Transverse colon (tissue), 4 donors: ENCODE data around the gene TM2D1. TPM values are rescaled to one million over a fixed set of nuclear protein-coding genes. Genes with fewer than 3 reads are reported as not detected.

Experiments used
- DNase-seq: peaks from one replicate; pipeline ENCODE4 v3.0.0-alpha.2; 2019
- H3K27ac ChIP-seq, 4 donors: fragments of 200-600 bp; sonication (generic); 2 replicates each; pipeline ENCODE4 v1.5.1; 2016 to 2018; ENCODE audit warnings: inconsistent platforms in 4 of 4
- H3K27me3 ChIP-seq: fragments of 200-600 bp; sonication (generic); 2 replicates; pipeline ENCODE4 v1.5.1; 2017; ENCODE audit warnings: inconsistent platforms
- H3K36me3 ChIP-seq, 4 donors: fragments of 200-600 bp; sonication (generic); 2 replicates each; pipeline ENCODE4 v1.5.1; 2017 to 2019; ENCODE audit warnings: inconsistent platforms in 4 of 4
- H3K4me1 ChIP-seq, 4 donors: fragments of 200-600 bp; sonication (generic); 2 replicates each; pipeline ENCODE4 v1.5.1; 2017 to 2020; ENCODE audit warnings: inconsistent platforms in 4 of 4
- H3K4me3 ChIP-seq, 4 donors: fragments of 200-600 bp; sonication (generic); 1 replicate in 1 of 4; 2 replicates in 3 of 4; pipeline versions ENCODE4 v1.5.1 to v1.6.1; 2017 to 2019; ENCODE audit warnings: inconsistent platforms in 4 of 4
- H3K9me3 ChIP-seq, 2 donors: fragments of 200-600 bp; sonication (generic); 2 replicates each; pipeline ENCODE4 v1.5.1; 2017 to 2019; ENCODE audit warnings: inconsistent platforms in 2 of 2
- CTCF ChIP-seq, 5 experiments: fragments of 200-600 bp in 3 of 5; fragments of 450-650 bp in 2 of 5; sonication (generic) in 3 of 5; IDR thresholded peaks; 1 replicate in 2 of 5; 2 replicates in 3 of 5; pipeline ENCODE4 v1.5.1; 2016 to 2017; ENCODE audit warnings: antibody characterized with exemption in 5 of 5, inconsistent platforms in 3 of 5, mild to moderate bottlenecking in 2 of 5, moderate library complexity in 1 of 5
- EP300 ChIP-seq: sonication (generic); formaldehyde crosslinking; IDR thresholded peaks from one replicate; pipeline ENCODE4 v1.6.1; 2017; ENCODE audit warnings: antibody characterized with exemption, low read depth
- POLR2A ChIP-seq: fragments of 450-650 bp; IDR thresholded peaks from one replicate; pipeline ENCODE4 v1.6.1; 2016; ENCODE audit warnings: antibody characterized with exemption, mild to moderate bottlenecking, moderate library complexity
- POLR2AphosphoS5 ChIP-seq, 3 donors: sonication (generic); formaldehyde crosslinking; IDR thresholded peaks; one replicate each; pipeline ENCODE4 v1.6.1; 2016; ENCODE audit warnings: antibody characterized with exemption in 3 of 3
- WGBS, 2 donors: methylation state at CpG; one replicate each; pipeline ENCODE4 v1.1.5; 2018; ENCODE audit warnings: low coverage in 1 of 2; 5-methylcytosine and 5-hydroxymethylcytosine counted together
- in situ Hi-C, 4 donors: fragments of 200-750 bp; cut with MboI; loops; one replicate each; pipeline versions ENCODE4 v1.15.0 to v1.15.1; 2017; ENCODE audit warnings: low sequenced_read_pairs in 3 of 4, low pct_ligation_motif_present in 1 of 4, low pct_unique_long_range_greater_than_20kb in 1 of 4
- intact Hi-C: fragments of 100-400 bp; cut with DNase I; formaldehyde crosslinking; loops from one replicate; pipeline ENCODE4 v1.15.1; 2023; ENCODE audit warnings: low total_unique reads
- total RNA-seq, 4 donors: library from RNA; depleted of rRNA; stranded (reverse); fragments of >200 nt; gene quantifications; one replicate each; pipeline ENCODE4 v1.1.0, GENCODE V29; 2016

TM2D1 gene
- total RNA-seq, 4 donors from 2014 or later: 4.6 to 92.0 (median 62.6) TPM

- TF ChIP-seq CTCF (IDR thresholded peaks at IDR 0.05): no peak
- no peak for TF ChIP-seq POLR2AphosphoS5 (IDR thresholded peaks at IDR 0.05)
- no peak for TF ChIP-seq EP300
- no peak for TF ChIP-seq POLR2A
- intact Hi-C loops (no loop called here), in situ Hi-C loops (no loop called here)
- H3K9me3 ChIP-seq: no peaks in the 10 kb centered on the region
- no peak for DNase-seq
- H3K36me3 ChIP-seq: no peaks in the 10 kb centered on the region
- no peaks in the 10 kb centered on the region for H3K27me3 ChIP-seq
- 69 to 88% methylated on average over 2 to 3 of the region's 3 CpGs for WGBS, 2 donors
- H3K4me3 ChIP-seq: no peak overlapping the region
- H3K27ac ChIP-seq: no peak overlapping the region
- no peaks in the 10 kb centered on the region for H3K4me1 ChIP-seq
Measured at GRCh38 chr1:61655453-61655852, 69.5 kb downstream of the TM2D1 start.

GRCh38 chr1:61654067-61654466 is 70.9 kb downstream of the TM2D1 start:
- 95% methylated on average over 20 of the region's 30 CpGs; no CpG with 5 or more reads in 1 of the 2 donors for WGBS, 2 donors
- no peak for DNase-seq
- in situ Hi-C loops: no loop called here
- Histone ChIP-seq H3K4me3 (no peak overlapping the region), H3K9me3 (no peaks in the 10 kb centered on the region), H3K36me3 (no peaks in the 10 kb centered on the region), H3K4me1 (no peaks in the 10 kb centered on the region), H3K27me3 (no peaks in the 10 kb centered on the region), H3K27ac (no peak overlapping the region)
- no peak for TF ChIP-seq EP300
- no peak for TF ChIP-seq POLR2A
- no peak for TF ChIP-seq POLR2AphosphoS5 (IDR thresholded peaks at IDR 0.05)
- TF ChIP-seq CTCF (IDR thresholded peaks at IDR 0.05): no peak
- intact Hi-C loops: no loop called here

DNA sequence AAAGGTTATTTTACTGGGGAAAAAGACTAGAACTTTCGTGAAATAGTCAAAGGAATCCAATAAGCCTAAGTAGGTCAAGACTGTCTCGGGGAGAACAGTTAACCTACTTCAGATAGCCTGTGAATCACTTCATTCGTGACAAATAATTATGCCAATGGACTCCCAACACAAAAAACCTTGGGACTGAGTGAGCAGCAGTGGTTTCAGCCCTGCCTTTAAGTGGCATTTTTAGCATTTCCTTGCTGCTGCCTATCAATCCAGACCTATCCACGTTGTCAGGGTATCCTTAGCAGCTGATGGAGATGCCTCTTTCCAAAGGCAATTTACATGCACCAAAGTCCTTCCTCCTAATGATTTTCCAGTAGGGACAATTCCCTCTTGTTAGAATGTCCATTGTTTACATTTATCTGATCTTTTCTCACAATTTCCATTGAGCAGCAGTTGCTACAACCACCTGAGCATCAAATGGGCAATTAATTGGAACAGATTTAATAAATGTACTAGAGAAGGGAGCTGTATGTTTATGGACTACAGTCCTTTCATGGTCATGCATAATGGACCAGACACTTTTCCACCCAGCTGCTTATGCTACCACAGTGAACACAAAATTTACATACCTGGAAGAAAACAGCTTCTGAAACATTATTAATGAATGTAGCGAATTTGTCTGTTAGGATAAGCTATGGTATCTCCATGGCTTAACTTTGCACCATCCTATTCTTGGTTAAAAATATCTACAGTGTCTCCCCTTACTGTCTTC is 75.8 kb downstream of the TM2D1 start:
- in situ Hi-C loops: loop anchor here in 1 of 4 donors (25.0 kb wide), 1 partner anchor 587 kb away; no protein-coding TSS in a partner anchor
- WGBS, 2 donors: 75 to 80% methylated on average over 2 to 5 of the region's 5 CpGs

DNA sequence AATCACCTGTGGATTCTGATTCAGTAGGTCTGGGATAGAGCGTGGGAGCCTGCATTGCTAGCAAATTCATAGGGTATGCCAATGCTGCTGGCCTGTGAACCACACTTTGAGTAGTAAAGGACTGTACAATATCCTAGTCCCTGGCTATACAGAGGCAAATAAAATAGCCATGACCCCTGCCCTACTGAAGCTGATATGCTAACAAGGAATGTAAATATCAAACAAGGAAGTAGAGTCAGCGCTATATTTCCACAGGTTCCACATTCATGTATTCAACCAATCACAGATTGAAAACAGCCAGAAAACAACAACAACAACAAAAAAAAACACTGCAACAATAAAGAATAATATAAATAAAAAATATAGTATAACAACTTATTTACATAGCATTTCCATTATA is 77.8 kb downstream of the TM2D1 start:
- TF ChIP-seq POLR2A (no peak), POLR2AphosphoS5 (IDR thresholded peaks at IDR 0.05) (no peak), EP300 (no peak), CTCF (IDR thresholded peaks at IDR 0.05) (no peak)
- intact Hi-C loops: no loop called here
- in situ Hi-C loops: loop anchor here in 1 of 4 donors (25.0 kb wide), 1 partner anchor 585 kb away; no protein-coding TSS in a partner anchor
- Histone ChIP-seq H3K4me1 (no peaks in the 10 kb centered on the region), H3K27me3 (no peaks in the 10 kb centered on the region), H3K27ac (no peak overlapping the region), H3K9me3 (no peaks in the 10 kb centered on the region), H3K4me3 (no peak overlapping the region), H3K36me3 (no peaks in the 10 kb centered on the region)
- no peak for DNase-seq
- 81% methylated on average over 2 of the region's 2 CpGs; no CpG with 5 or more reads in 1 of the 2 donors for whole genome bisulfite sequencing, 2 donors

More for the DNA sequence above, 75.8 kb downstream of the TM2D1 start:
- no peaks in the 10 kb centered on the region for H3K36me3 ChIP-seq
- DNase-seq: no peak
- intact Hi-C loops: no loop called here
- no peaks in the 10 kb centered on the region for H3K27me3 ChIP-seq
- TF ChIP-seq POLR2A (no peak), EP300 (no peak), POLR2AphosphoS5 (IDR thresholded peaks at IDR 0.05) (no peak), CTCF (IDR thresholded peaks at IDR 0.05) (no peak)
- no peaks in the 10 kb centered on the region for H3K4me1 ChIP-seq
- H3K9me3 ChIP-seq: no peaks in the 10 kb centered on the region
- H3K4me3 ChIP-seq: no peak overlapping the region
- no peak overlapping the region for H3K27ac ChIP-seq
